Islet precursor cell (in vitro differentiated cells): ENCODE data around the gene OR51I2.
A peak's percentile ranks its signal among the peaks of the same experiment; 100 is the strongest.

Source experiments
- DNase-seq: peaks from one replicate; pipeline ENCODE4 v3.0.0-alpha.2; 2018

The OR51I2 gene, protein sequence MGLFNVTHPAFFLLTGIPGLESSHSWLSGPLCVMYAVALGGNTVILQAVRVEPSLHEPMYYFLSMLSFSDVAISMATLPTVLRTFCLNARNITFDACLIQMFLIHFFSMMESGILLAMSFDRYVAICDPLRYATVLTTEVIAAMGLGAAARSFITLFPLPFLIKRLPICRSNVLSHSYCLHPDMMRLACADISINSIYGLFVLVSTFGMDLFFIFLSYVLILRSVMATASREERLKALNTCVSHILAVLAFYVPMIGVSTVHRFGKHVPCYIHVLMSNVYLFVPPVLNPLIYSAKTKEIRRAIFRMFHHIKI

DNA sequence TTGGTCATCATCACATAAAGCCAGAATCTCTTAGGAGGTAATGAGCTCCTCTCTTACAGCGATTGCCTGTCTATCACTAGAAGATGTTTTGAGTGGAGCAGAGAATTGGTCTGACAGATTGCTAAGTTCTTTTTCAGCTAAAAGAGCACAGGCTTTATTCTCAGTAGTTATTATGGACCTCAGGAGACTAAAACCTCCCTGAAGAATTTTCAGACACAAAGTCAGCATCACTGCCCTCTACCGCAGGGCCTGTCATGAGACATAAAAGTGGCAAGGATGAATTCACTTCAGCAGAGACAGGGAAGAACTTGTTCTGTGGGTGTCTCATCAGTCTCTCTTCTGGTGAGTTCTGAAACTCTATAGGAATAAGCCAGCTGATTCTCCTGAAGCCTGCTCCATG, at the start of gene OR51I2:
Gene OR51I2, plus strand, starts transcription at position 301 of the 400 bp plus-strand sequence. CDS start 4,166 bp downstream, outside the sequence.
- DNase-seq = no peak

DNA sequence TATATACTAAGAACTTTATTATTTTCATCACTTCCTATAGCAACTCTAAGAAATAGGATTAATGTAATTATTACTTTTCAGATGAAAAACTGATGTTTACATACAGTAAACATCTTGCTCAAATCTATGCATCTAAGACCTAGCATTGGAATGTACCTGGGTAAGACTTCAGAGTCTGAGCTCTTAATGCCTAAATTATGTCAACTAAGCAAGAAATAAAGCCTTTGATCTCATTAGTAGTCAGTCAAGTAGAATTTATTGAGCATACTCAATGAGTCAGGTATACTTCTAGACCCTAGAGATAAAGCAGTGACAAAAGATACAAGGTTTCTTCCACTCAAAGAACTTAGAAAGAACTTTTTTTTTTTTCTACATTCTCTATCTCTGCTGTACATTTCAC, 44.0 kb upstream of the OR51I2 start:
- no peak for DNase-seq

DNA sequence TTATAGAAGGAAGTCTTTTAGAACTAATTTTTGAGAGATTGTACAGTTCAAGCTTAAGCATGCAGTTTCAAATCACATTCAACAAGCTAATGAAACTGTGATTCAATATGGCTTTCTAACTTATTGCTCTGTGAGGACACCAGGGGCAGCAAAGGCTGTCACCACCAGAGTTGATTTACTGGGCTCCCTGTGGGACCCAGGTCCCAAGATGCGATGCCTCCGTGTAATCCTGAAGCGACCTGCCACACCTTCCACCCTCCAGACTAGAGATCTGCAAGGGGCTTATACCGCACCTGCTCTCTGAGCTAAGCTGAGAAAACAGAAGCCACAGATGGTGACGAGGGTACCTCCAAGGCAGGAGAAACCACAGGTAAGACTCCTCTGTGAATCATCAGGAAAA, 28.1 kb upstream of the OR51I2 start:
- no peak for DNase-seq

DNA sequence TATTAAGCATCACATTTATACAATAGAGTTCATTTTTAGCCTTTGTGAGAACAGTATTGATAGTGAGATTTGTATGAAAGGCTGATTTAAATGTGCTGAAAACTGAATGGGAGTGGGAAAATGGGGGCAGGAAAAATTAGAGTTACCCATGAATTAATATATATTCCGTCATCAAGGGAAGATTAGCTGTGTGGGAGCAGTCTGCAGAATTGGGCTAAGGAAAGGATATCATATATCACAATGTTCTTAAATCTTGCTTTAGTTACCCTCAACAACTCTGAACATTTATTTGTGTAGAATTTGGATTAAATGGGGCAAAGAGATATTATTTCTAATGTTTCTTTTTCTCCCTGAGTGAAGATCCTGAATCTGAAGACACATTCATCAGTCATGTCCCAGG, 27.3 kb upstream of the OR51I2 start, which contains the start of gene OR51Q1:
Gene OR51Q1, plus strand, starts transcription at position 301 of the 400 bp plus-strand sequence. Its CDS starts 90 bp downstream, at position 391.
- no peak for DNase-seq

DNA sequence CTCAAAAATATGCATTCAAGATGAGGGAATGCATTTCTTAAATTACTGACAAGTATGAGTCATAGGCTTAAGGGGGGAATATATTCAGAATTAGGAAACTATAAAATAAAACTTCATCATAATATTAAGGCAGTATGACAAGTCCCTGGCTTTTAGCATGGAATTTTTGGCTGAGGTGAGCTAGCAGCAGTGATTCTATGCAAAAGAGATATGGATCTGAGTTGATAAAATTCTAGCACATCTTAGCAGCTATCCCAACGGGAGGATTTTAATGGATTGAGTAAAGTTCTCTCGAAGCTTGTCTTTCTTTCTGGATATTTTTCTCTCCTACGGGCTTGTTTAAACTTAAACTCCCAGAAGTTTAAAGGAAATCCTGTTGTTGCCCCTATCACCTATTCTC, 26.0 kb upstream of the OR51I2 start:
- no peak for DNase-seq

DNA sequence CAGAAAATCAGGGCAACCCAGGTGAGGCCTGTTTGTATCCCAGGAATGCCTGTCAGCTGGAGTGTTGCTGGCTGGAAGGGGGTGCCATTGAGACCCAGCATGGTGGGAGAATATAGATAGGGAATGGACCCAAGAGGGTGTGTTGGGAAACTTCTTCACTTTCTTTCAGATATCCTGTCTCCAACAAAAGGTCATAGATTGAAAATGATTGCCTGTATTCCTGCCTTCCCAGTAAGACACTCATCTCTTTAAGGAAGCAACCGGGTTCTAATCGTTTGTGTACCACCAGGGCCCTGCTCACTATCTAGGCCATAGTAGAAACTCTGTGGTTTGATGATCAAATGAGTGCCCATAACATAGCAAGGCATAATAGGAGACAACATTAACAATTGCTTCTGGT, 7.7 kb upstream of the OR51I2 start, which contains the start of gene OR51I1:
Gene OR51I1, minus strand, starts transcription at position 101 of the 400 bp plus-strand sequence. Its CDS starts 0 bp downstream, at position 101.
- no peak for DNase-seq

DNA sequence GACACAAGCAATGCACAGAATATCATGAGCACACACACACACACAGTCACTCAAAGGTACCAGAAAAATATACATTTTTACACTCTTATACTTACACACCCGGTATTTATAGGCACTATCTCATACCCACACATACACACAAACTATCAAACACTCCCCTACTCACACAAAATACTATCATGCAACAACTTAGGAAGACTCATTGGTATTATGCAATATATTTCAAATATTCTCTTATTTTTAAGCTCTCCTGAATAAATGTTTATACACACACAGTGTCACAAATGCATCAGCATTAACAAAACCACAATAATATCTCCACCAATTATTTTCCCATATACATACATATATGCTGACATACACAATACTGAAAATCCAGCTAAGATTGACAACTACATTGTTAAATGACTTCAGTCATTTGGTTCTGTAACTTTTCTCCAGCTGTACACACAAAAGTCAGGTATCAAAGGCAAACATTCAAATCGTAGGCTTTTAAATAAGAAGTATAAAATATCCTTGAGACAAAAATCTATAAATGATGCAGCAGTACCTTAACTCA, 5.2 kb upstream of the OR51I2 start:
- no peak for DNase-seq

DNA sequence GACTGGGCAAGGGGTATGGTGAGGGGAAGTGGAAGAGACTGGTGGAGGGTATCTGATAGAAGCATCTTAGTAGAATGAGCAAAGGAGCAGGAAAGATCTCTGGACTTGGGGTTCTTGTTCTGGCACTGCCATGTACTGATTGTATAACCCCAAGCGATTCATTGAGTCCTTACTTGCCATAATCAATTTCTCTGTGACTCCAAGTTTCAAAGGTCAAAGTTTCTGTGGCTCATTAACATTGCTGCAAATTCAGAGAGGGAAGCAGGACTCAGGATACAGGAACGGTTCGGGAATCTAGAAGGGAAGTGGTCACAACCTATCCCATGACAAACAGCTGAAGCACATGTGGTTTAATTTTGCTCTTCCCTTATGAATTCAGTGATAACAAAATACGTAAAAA, 309 bp downstream of the OR51I2 start:
- DNase-seq = no peak

DNA sequence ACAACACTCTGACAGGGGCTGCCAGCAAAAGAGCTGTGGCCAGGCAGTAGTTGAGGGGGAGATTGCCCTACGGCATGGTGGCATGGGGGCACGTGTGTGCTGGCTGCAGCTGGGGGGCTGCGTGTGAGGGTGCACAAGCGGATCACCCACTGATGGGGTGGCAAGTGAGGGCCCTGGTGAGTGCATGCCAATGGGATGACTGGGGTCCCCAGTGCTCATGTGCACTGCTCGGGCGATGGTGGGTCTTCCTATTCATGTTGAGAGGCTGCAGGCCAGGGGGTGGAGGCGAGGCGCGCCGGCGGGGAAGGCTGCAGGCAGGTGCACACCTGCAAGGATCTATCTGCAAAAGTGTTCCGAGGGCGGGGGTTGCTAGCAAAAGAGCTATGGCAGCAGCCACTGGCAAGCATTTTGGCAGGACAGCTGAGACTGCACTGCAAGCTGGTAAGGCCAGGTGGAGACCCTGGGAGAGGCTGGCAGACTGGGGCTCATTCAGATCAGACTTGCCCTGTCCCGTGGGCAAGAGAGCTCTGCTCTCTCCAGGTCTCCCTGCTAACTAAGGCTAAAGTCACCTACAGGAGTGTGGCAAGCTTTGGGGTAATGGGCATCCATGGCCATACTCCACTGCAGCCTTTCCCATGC, 12.0 kb downstream of the OR51I2 start:
- DNase-seq = no peak

DNA sequence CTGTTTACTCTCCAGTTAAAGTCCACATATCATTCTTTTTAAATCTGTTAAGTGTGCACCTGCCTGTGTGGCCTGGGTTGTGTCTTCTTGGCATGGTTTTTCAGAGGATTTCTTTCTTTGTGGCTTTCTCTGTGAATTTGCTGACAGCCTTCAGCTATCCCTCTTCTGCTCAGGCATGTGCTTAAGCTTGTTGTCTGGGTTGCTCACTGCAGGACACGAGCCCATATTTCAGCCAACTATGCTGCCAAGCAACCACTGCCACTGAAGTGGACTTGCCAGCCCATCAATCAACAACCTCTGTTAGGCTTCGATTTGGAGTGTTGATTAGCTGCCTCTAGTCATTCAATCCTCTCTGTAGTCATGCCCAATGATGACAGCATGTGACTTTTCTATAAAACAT, 18.4 kb downstream of the OR51I2 start:
- no peak for DNase-seq

DNA sequence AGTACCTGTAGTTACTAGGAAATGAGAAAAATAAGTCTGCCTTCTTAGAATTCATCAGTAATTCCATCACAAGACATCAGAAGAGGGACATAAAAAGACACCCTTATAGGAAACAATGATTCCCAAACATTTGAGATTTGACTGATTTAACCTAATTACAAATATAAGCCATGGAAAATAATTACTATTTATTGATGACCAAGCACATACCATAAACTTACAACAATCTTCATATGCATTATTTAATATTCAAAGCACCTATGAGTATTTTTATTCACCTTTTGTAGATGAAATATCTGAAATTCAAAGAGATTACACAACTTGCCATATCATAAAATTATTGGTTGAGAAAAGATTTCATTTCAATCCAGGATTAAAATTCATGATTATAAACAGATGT, 24.8 kb downstream of the OR51I2 start:
- no peak for DNase-seq

DNA sequence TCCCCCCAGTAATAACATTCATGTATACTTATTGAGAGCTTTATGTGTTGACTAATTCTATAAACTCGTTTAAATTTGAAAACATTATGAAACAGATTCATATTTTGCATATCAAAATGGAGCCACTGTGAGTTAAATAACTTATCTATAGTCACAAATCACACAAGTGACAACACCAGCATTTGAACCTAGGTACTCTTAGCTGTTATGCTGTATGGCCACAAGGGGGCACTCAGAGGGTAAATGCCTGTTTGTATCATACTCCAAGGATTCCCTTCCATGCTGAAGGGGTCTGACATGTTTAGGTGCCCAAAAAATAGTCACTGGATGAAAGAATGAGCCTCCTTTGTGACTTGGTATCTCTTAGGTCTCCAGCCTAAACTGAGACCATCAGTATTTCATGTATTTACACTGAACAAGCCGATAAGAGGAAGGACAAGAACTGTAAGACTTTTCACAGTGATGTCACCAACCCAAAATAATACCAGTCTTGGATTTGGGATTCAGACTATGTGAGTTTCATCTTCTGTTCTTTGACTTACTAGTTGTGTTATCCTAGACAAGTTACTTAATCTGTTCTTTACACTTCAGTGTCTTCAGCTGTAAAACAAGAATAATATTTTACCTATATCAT, 27.2 kb downstream of the OR51I2 start:
- peak; percentile 61 for DNase-seq

DNA sequence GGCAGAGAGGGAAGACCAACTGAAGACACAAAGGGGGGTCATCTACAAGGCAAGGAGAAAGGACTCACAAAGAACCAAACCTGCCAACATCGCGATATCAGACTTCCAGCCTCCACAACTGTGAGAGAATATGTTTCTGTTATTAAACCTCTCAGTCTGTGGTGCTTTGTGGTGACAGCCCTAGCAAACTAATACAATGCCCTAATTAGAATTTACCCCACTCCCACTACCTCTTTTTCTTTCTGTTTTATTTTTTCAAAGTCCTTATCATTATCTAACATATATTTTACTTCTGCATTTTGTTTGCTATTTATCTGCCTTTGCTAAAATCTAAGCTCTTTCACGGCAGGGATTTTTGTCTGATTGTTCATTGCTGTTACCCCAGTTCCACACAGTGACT, 36.9 kb downstream of the OR51I2 start:
- no peak for DNase-seq

DNA sequence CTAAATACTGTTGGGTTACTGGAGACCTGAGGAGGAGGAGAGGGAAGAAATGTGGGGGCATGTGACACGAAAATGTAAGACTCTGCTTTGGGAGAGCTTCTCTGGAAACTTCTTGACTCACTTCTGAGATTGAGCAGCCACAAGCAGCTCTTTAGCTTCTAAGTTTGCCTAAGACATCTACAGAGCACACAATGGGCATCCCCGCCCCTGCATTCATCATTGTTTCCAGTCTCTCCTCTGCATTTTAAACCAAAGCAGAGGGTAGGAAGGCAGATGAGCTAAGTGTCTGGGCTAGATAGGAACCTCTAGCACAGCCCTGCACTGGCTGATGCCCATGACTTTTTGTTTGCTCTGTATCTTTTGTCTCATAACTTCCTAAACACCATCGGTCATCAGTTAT, 37.3 kb downstream of the OR51I2 start:
- no peak for DNase-seq

DNA sequence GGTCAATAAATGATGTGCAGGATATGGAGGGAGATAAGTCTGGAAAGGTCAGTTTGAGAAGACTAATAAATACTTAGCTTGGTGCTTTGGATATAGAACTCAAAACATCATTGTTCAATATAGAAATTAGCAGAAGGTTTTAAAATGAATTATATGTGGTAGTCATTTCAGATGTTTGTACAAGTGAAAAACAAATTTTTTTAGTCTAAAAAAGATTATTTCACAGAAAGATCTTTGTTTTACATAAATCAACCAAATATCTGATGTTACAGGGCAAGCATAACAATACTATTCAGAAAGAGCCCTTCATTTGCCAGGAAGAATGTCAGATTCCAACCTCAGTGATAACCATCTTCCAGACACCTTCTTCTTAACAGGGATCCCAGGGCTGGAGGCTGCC, 39.3 kb downstream of the OR51I2 start, which contains the start of gene OR52D1:
Gene OR52D1, plus strand, starts transcription at position 301 of the 400 bp plus-strand sequence. Its CDS starts 22 bp downstream, at position 323.
- no peak for DNase-seq

DNA sequence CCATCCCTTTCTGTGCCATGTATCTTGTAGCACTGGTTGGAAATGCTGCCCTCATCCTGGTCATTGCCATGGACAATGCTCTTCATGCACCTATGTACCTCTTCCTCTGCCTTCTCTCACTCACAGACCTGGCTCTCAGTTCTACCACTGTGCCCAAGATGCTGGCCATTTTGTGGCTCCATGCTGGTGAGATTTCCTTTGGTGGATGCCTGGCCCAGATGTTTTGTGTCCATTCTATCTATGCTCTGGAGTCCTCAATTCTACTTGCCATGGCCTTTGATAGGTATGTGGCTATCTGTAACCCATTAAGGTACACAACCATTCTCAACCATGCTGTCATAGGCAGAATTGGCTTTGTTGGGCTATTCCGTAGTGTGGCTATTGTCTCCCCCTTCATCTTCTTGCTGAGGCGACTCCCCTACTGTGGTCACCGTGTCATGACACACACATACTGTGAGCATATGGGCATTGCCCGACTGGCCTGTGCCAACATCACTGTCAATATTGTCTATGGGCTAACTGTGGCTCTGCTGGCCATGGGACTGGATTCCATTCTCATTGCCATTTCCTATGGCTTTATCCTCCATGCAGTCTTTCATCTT, 39.8 kb downstream of the OR51I2 start:
- DNase-seq = no peak

DNA sequence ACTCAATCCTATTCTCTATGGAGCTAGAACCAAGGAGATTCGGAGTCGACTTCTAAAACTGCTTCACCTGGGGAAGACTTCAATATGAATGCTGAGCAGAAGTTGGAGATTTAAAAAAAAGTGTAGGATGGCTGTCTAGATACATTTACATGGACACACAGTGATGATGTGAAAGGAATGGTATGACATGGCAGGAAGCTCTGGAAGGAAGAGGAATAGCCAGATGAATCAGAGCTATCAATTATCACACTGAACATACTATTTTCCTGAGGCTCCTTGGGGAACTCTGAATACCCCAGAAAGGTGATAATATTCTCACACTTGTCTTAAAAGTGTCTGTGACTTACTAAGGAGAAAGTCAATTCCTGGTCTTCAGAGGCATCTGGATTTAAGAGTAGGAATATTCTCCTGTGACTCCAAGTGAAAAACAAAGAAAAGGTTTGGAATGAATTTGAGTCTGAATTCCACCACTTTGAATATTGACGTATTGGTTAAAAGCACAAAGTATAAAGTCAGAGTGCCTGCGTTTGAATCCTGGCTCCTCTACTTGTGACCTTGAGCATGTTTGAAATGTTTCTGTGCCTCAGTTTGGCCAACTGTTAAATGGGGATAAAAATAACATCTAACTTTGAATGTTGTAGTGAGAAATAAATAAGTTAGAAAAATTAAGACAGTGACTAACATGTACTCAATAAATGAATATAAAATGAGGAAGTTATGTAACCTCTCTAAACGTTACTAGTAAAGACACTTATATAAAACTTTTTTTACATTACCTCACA, 40.6 kb downstream of the OR51I2 start:
- DNase-seq = no peak

DNA sequence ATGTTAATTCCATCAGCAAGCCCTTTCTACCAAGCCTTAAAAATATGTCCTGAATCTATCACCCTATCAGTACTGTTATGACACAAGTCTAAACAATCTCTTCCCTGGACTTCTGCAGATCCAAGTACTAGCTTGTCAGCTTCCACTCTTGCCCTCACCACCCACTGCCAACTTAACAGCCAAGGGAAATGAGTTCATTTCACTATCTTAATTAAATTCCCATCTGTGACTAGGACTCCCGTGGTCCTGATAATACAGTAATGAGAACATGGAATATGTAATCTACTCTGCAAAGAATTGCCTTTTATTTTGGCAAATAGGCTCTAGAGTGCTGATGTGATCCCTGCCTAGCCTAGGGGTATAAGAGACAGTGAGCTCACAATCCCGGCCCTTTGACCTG, 50.5 kb downstream of the OR51I2 start:
- DNase-seq = no peak

DNA sequence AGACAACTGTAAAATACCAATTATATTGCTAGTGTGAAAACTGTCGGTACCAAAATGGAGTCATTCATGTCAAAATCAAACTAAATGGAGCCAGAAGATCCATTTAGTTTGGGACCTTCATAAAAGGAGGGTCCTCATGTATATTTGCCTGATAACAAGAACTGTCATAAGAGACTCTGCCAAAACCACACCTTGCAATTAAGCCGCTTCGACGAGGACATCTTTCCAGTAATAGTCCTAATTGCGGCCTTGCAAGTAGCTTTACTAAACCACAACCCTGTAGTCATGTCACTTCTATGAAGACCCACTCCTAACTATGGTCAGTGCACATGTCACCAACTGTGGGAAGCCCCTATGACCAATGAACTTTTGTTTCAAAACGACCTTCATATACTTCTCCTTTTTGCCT, 51.3 kb downstream of the OR51I2 start:
- no peak for DNase-seq

DNA sequence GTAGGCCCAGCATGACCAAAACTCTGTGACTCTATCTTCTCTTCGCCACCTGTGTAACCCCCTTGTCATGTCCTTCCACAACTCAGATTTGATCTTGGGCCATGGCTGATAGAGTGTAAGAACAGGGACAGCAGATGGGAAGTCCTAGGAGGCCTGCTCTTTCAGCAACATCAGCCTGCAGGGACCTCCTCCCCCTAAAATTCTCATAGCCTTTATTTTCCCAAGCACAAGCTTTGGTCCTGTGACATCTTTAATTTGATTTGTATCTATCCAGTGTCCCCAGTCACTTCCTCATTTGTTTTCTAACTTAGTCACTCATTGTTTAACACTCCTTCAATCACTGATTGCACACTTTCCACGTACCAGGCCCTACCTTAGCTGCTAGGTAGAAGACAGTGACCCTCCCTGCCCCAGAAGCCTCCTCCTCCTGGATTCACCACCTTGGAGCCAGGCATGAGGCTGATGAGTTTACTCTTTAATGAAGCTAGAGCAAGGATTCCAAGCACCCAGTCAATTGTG, 55.3 kb downstream of the OR51I2 start:
- DNase-seq = no peak

DNA sequence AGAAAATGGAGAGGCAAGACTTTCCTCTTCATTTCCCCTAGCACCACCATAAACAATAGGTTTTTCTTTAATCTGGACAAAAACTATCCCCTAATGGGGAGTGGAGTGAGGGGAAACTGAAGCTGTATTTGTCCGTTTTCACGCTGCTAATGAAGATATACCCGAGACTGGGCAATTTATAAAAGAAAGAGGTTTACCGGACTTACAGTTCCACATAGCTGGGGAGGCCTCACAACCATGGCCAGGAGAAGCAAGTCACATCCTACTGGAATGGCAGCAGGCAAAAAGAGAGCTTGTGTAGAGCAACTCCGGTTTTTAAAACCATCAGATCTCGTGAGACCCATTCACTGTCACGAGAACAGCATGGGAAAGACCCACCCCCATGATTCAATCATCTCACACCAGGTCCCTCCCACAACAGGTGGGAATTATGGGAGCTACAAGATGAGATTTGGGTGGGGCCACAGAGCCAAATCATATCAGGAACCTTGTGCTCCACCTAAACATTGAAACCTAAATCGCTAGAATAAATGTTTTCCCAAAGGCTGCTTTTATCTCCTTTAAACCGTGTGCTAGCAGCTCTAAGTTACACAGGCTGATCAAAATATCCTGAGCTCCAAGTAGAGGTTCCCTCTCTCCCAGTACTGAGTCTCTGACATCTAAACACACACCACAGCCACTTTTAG, 56.4 kb downstream of the OR51I2 start:
- no peak for DNase-seq
